ENCODE results near the gene DOK6. TPM values are rescaled to one million over a fixed set of nuclear protein-coding genes. Genes with fewer than 3 reads are reported as not detected.
"Not testable (repeated sequence)": the region's sequence is repeated elsewhere in the genome, so short reads cannot be mapped to it uniquely, and the experiment has no call there.

The DOK6 gene
- total RNA-seq, 2 donors from 2014 or later: 0.45 to 0.46 TPM

- intact Hi-C loops (cut with DNase I, micrococcal nuclease): no loop called here
- no peak for DNase-seq
- ATAC-seq: no peak
These were observed 250.6 kb downstream of the DOK6 start for GRCh38 chr18:69651243-69651642.

GRCh38 chr18:69655816-69656215 lies 255.1 kb downstream of the DOK6 start:
- intact Hi-C loops (cut with DNase I, micrococcal nuclease): no loop called here
- DNase-seq (no peak), ATAC-seq (no peak)

- DNase-seq (no peak), ATAC-seq (no peak)
- intact Hi-C loops (cut with DNase I, micrococcal nuclease): no loop called here
These were observed 257.4 kb downstream of the DOK6 start for GRCh38 chr18:69658103-69658502.

- DNase-seq (no peak), ATAC-seq (no peak)
- intact Hi-C loops (cut with DNase I, micrococcal nuclease): no loop called here
These were observed 258.0 kb downstream of the DOK6 start for GRCh38 chr18:69658685-69659084.

- no peak for ATAC-seq
- intact Hi-C loops (cut with DNase I, micrococcal nuclease): no loop called here
- no peak for DNase-seq
These were observed 258.5 kb downstream of the DOK6 start for GRCh38 chr18:69659142-69659651.

GRCh38 chr18:69662090-69662489 lies 261.4 kb downstream of the DOK6 start:
- intact Hi-C loops (cut with DNase I, micrococcal nuclease); DNase-seq; ATAC-seq: not testable (repeated sequence)

- DNase-seq (no peak), ATAC-seq (no peak)
- intact Hi-C loops (cut with DNase I, micrococcal nuclease): no loop called here
These were observed 263.7 kb downstream of the DOK6 start for GRCh38 chr18:69664399-69664798.

- ATAC-seq (no peak), DNase-seq (no peak)
- intact Hi-C loops (cut with DNase I, micrococcal nuclease): no loop called here
These were observed 273.7 kb downstream of the DOK6 start for GRCh38 chr18:69674292-69674877.

GRCh38 chr18:69674966-69675365 lies 274.3 kb downstream of the DOK6 start:
- ATAC-seq (no peak), DNase-seq (no peak)
- intact Hi-C loops (cut with DNase I, micrococcal nuclease): no loop called here

- ATAC-seq (no peak), DNase-seq (no peak)
- intact Hi-C loops (cut with DNase I, micrococcal nuclease): no loop called here
These were observed 276.9 kb downstream of the DOK6 start for GRCh38 chr18:69677595-69677994.

- intact Hi-C loops (cut with DNase I, micrococcal nuclease): no loop called here
- DNase-seq (no peak), ATAC-seq (no peak)
These were observed 279.4 kb downstream of the DOK6 start for GRCh38 chr18:69680123-69680522.

- ATAC-seq: no peak
- intact Hi-C loops (cut with DNase I, micrococcal nuclease): no loop called here
- DNase-seq: no peak
These were observed 282.5 kb downstream of the DOK6 start for GRCh38 chr18:69683176-69683575.

GRCh38 chr18:69684789-69685188 lies 284.1 kb downstream of the DOK6 start:
- ATAC-seq: no peak
- no peak for DNase-seq
- intact Hi-C loops (cut with DNase I, micrococcal nuclease): no loop called here

- intact Hi-C loops (cut with DNase I, micrococcal nuclease): no loop called here
- DNase-seq (no peak), ATAC-seq (no peak)
These were observed 286.2 kb downstream of the DOK6 start for GRCh38 chr18:69686861-69687260.

- intact Hi-C loops (cut with DNase I, micrococcal nuclease): no loop called here
- no peak for DNase-seq
- no peak for ATAC-seq
These were observed 288.6 kb downstream of the DOK6 start for GRCh38 chr18:69689121-69689759.

- no peak for ATAC-seq
- no peak for DNase-seq
- intact Hi-C loops (cut with DNase I, micrococcal nuclease): no loop called here
These were observed 290.5 kb downstream of the DOK6 start for GRCh38 chr18:69691008-69691760.

- intact Hi-C loops (cut with DNase I, micrococcal nuclease): no loop called here
- no peak for ATAC-seq
- no peak for DNase-seq
These were observed 296.4 kb downstream of the DOK6 start for GRCh38 chr18:69697069-69697468.

- intact Hi-C loops (cut with DNase I, micrococcal nuclease): no loop called here
- ATAC-seq (no peak), DNase-seq (no peak)
These were observed 297.0 kb downstream of the DOK6 start for GRCh38 chr18:69697689-69698088.

GRCh38 chr18:69701305-69701704 lies 300.6 kb downstream of the DOK6 start:
- DNase-seq: no peak
- no peak for ATAC-seq
- intact Hi-C loops (cut with DNase I, micrococcal nuclease): no loop called here

GRCh38 chr18:69703461-69703860 lies 302.8 kb downstream of the DOK6 start:
- DNase-seq (no peak), ATAC-seq (no peak)
- intact Hi-C loops (cut with DNase I, micrococcal nuclease): no loop called here
